MG63 (cell line): ENCODE results near the gene ADGRA1. TPM values are rescaled to one million over a fixed set of nuclear protein-coding genes. Genes with fewer than 3 reads are reported as not detected.
"Not testable (repeated sequence)": the region's sequence is repeated elsewhere in the genome, so short reads cannot be mapped to it uniquely, and the experiment has no call there.

Source experiments
- DNase-seq: peaks from one replicate; pipeline ENCODE4 v3.0.0-alpha.2; 2020
- H3K27me3 ChIP-seq: fragments of 250-450 bp; sonication (Bioruptor Pico); 2 replicates; pipeline ENCODE4 v1.5.1; 2020; ENCODE audit warnings: mild to moderate bottlenecking, moderate library complexity
- H3K36me3 ChIP-seq: fragments of 250-450 bp; sonication (Bioruptor Pico); 2 replicates; pipeline ENCODE4 v1.5.1; 2020; ENCODE audit warnings: mild to moderate bottlenecking, moderate library complexity
- H3K4me3 ChIP-seq: fragments of 250-450 bp; sonication (Bioruptor Pico); 2 replicates; pipeline ENCODE4 v1.5.1; 2020; ENCODE audit warnings: mild to moderate bottlenecking, moderate library complexity
- H3K9me3 ChIP-seq: fragments of 250-450 bp; sonication (Bioruptor Pico); 2 replicates; pipeline ENCODE4 v1.5.1; 2020; ENCODE audit warnings: mild to moderate bottlenecking, moderate library complexity
- total RNA-seq: library from RNA; depleted of rRNA; stranded (reverse); fragments of >200 nt; shearing (Covaris generic); gene quantifications from 2 replicates; pipeline ENCODE4 v1.2.3, GENCODE V29; 2014; ENCODE audit warnings: low replicate concordance

Gene ADGRA1
- total RNA-seq, 1 experiment from 2014 or later = not detected

DNA sequence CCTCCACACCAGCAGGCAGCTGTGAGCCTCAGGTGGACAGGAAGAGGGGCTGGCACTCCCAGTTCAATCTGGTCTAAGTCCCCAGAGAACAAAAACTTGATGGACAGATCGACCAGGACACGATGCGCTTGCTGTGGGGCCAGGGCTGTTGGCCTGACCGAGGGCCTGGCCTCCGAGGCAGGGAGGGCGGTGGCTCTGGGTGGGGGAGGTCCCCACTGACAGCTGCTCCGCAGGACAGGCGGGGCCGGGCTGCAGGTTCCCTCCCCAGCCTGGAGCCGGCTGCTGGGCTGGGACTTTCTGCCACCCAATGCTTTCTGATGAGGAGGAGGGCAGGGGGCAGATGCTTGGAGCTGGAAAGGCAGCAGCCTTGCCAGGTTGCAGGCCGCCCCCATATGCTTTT lies 37.4 kb upstream of the ADGRA1 start:
- Histone ChIP-seq H3K36me3 (no peaks in the 10 kb centered on the region), H3K4me3 (no peak overlapping the region), H3K27me3 (no peaks in the 10 kb centered on the region), H3K9me3 (no peaks in the 10 kb centered on the region)
- no peak for DNase-seq

DNA sequence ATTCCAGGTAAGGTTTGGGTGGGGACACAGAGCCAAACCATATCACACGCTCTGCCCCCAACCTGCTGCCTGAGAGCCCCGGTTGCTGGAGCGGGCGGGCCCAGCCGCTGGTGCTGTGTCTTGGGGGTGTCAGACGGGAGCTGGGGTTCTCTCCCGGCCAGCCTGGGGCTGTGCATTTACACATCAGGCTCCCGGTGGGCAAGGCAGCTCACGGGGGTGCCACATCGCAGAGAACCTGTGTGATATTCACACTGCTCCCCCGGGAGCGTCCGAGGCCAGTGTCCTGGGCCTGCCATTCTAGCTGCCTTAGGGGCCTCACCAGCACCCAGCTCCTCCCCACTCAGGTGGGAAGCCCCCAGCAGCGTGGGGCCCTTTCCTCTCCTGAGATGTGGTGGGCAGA lies 35.6 kb upstream of the ADGRA1 start:
- Histone ChIP-seq H3K9me3 (no peaks in the 10 kb centered on the region), H3K27me3 (no peaks in the 10 kb centered on the region), H3K36me3 (no peaks in the 10 kb centered on the region), H3K4me3 (no peak overlapping the region)
- DNase-seq = no peak

DNA sequence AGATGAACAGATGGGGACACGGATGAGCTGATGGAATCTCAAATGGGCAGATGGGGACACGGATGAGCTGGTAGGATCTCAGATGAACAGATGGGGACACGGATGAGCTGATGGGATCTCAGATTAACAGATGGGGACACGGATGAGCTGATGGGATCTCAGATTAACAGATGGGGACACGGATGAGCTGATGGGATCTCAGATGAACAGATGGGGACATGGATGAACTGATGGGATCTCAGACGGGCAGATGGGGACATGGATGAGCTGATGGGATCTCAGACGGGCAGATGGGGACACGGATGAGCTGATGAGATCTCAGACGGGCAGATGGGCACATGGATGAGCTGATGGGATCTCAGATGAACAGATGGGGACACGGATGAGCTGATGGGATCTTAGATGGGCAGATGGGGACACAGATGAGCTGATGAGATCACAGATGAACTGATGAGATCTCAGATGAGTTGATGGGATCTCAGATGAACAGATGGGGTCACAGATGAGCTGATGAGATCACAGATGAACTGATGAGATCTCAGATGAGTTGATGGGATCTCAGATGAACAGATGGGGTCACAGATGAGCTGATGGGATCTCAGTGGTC lies 34.1 kb upstream of the ADGRA1 start:
- DNase-seq, H3K4me3 ChIP-seq, H3K9me3 ChIP-seq, H3K27me3 ChIP-seq, H3K36me3 ChIP-seq: not testable (repeated sequence)

DNA sequence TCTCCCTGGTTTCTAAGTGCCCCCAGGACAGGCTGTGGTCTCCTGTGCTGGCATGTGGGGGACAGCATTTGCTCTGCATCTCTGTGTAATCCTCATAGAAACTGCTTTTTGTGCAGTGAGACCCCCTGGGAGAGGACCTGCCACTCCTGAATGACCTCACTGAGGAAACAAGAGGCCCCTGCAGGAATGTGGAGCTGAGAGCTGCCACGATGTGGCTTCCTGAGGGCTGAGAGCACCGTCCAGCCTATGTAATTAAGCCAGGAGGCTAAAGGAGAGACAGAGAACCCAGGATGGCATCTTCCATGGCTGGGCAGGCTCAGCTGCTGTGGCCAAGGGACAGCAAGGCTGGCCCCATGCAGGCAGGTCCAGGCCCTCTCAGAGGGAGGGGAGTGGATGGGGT lies 32.3 kb upstream of the ADGRA1 start:
- no peaks in the 10 kb centered on the region for H3K36me3 ChIP-seq
- H3K27me3 ChIP-seq = no peaks in the 10 kb centered on the region
- H3K4me3 ChIP-seq = no peak overlapping the region
- no peaks in the 10 kb centered on the region for H3K9me3 ChIP-seq
- no peak for DNase-seq

DNA sequence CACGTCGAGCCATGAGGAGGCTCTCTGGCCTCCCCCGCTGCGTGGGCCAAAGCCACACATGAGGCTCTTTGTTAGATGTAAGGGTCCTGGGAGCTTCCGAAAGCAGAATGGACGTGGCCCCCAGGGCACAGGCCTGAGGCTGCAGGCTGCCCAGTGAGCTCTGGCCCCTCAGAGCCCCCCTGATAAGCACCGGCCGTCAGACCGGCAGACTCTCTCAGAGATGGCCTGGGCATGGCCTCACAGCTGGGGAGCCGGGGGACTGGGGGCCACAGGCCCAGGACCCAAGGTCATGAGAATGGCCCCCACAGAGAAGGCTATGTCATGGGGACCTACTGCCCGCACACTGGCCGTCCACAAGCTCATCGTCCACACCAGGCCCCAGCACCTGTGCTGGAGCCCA lies 31.7 kb upstream of the ADGRA1 start:
- no peak for DNase-seq
- Histone ChIP-seq H3K36me3 (no peaks in the 10 kb centered on the region), H3K4me3 (no peak overlapping the region), H3K9me3 (no peaks in the 10 kb centered on the region), H3K27me3 (no peaks in the 10 kb centered on the region)

DNA sequence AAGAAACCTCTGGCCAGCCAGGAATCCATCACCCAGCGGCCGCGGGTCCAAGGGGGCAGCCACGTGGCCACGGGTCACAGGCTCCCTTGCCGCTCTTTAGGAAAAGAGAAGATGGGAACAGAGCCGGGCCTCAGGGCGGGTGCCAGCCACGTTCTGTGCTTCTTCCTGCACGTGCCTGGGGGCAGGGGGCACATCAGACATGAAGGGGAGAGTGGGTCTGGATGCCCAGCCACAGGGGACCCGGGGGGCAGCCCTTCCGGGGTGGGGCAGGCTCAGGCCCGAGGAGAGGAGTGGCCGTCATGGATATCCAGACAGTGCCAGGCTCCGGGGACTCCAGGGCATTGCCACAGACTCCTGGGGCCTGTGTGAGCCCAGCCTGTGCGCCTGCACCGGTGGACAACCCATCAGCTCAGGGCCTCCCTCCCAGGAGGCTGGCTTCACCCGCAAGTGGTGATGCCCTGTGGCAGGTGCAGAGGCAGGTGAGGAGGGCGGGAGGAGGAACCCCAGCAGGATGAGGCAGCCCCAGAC lies 31.0 kb upstream of the ADGRA1 start:
- no peaks in the 10 kb centered on the region for H3K9me3 ChIP-seq
- H3K27me3 ChIP-seq = no peaks in the 10 kb centered on the region
- H3K4me3 ChIP-seq = no peak overlapping the region
- H3K36me3 ChIP-seq = no peaks in the 10 kb centered on the region
- DNase-seq = no peak

DNA sequence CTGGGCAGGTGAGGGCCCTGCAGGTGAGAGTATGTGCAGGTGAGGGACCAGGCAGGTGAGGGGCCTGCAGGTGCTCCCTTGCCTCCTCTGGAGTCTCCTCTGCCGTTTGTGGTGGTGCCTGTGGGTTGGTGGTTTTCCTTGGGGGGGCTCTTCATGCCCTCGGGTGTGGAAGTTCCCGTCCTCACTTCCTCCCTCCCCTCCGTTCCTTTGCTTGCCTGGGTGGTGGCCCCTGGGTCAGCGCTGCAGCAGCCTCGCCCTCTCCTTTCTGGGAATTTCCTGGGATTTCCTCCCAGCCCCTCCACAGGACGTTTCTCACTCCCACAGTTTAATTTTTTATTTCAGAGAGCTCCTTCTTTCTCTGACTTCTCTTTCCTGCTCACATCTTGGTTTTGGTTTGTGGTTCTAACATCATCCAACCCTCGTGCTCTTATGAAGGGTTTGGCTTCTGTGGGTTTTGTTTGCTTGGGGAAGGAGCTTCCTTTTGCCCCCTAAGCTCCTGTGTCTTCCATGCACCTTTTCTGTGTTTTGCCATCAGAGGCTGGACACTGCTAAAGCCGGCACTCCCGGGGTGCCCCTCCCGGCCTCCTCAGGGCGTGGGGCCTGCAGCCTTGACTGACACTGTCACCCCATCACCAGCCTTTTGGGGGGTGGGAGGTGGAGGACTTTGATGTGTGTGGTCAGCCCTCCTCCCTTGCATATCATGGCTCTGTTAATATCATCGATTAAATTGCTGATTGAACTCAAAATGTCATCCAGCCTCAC lies 29.2 kb upstream of the ADGRA1 start:
- Histone ChIP-seq H3K9me3 (no peaks in the 10 kb centered on the region), H3K27me3 (no peaks in the 10 kb centered on the region), H3K4me3 (no peak overlapping the region), H3K36me3 (no peaks in the 10 kb centered on the region)
- no peak for DNase-seq

DNA sequence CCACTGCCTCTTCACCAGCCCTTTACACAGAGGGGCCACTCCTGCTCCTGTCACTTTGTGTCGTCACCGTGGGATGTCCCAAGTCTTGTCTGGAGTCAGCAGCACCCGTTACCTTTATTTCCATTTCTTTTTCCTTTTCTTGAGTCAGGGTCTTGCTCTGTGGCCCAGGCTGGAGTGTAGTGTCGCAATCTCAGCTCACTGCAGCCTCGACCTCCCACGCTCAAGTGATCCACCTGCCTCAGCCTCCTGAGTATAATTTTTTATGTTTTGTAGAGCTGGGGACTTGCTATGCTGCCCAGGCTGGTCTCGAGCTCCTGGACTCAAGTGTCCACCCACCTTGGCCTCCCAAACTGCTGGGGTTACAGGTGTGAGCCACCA lies 28.6 kb upstream of the ADGRA1 start:
- no peak overlapping the region for H3K4me3 ChIP-seq

DNA sequence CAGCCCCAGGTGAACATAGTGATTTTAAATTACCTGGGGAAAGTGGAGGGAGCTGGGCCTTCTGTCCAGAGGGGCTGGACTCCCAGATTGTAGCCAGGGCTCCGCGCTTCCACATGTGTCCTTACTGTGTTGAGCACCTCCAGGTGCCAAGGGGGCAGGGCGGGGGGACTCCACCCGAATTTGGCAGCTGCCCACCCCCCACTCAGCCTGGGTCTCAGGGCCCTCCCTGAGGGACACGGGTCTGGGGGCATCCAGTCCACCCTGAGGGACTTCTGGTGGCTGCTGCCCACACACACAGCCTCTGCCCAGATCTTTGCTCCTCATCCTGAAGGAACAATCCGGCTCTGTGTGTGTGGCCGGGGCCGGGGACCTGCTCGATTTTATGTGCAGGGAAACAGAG lies 28.2 kb upstream of the ADGRA1 start:
- H3K27me3 ChIP-seq = no peaks in the 10 kb centered on the region
- no peak overlapping the region for H3K4me3 ChIP-seq
- no peaks in the 10 kb centered on the region for H3K9me3 ChIP-seq
- DNase-seq = no peak
- H3K36me3 ChIP-seq = no peaks in the 10 kb centered on the region

More for the DNA sequence above, 28.6 kb upstream of the ADGRA1 start:
- Histone ChIP-seq H3K27me3 (no peaks in the 10 kb centered on the region), H3K9me3 (no peaks in the 10 kb centered on the region), H3K36me3 (no peaks in the 10 kb centered on the region)
- no peak for DNase-seq

DNA sequence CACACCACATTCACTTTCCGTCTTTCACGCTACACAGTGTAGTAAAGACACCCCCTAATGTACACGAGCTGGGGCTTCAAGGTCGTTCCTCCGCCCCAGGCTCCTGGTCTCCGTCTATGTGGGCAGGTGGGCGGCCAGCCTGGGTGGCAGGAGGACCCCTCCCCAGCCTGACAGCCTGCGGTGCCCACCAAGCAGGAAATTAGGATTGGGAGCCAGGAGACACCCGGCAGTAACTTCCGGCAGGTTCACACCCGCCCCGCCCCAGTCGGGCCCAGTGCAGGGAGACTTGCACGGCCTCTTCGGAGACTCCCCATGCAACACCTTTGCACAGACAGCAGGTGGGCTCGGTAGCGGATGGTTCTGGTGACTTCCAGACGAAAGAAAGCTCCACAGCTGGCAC lies 27.7 kb upstream of the ADGRA1 start:
- H3K36me3 ChIP-seq = no peaks in the 10 kb centered on the region
- no peak overlapping the region for H3K4me3 ChIP-seq
- H3K27me3 ChIP-seq = no peaks in the 10 kb centered on the region
- no peaks in the 10 kb centered on the region for H3K9me3 ChIP-seq
- no peak for DNase-seq

DNA sequence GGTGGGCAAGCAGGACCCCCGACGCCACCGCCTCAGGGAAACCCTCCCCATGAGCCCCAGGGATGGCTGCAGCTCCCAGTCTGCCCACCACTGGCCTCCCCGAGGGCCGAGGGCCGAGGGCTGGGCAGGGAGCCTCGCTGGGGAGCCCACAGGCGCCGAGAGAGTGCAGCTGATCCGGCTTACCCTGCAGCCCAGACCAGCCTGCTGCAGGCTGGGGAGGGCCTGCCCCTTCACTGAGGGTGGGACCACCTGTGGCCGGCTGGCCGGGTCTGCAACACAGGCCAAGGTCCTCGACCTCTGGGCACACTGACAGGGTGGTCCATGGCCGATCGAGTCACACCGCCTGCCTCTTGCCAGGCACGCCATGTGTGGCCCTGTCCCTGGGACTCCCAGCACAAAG lies 27.3 kb upstream of the ADGRA1 start:
- Histone ChIP-seq H3K27me3 (no peaks in the 10 kb centered on the region), H3K36me3 (no peaks in the 10 kb centered on the region), H3K4me3 (no peak overlapping the region), H3K9me3 (no peaks in the 10 kb centered on the region)
- DNase-seq = no peak

DNA sequence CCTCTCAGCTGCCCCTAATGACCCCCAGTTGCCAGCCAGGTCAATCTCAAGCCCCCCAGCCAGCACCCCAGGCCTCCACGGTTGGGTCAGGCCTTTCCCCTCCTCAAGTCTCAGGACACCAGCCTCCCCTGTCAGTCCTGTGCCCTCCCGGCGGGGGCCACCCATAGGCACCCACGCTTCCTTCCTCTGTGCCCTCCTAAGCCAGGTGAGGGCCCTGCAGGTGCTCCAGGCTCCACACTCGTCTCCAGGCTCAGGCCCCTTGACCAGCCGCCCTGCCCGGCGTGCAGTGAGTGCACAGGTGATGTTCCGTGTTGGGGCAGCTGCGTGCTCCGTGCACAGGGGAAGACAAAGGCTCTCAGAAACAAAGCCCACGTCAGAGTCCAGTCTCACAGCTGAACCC lies 26.8 kb upstream of the ADGRA1 start:
- H3K27me3 ChIP-seq = no peaks in the 10 kb centered on the region
- no peaks in the 10 kb centered on the region for H3K9me3 ChIP-seq
- H3K4me3 ChIP-seq = no peak overlapping the region
- no peak for DNase-seq
- H3K36me3 ChIP-seq = no peaks in the 10 kb centered on the region

DNA sequence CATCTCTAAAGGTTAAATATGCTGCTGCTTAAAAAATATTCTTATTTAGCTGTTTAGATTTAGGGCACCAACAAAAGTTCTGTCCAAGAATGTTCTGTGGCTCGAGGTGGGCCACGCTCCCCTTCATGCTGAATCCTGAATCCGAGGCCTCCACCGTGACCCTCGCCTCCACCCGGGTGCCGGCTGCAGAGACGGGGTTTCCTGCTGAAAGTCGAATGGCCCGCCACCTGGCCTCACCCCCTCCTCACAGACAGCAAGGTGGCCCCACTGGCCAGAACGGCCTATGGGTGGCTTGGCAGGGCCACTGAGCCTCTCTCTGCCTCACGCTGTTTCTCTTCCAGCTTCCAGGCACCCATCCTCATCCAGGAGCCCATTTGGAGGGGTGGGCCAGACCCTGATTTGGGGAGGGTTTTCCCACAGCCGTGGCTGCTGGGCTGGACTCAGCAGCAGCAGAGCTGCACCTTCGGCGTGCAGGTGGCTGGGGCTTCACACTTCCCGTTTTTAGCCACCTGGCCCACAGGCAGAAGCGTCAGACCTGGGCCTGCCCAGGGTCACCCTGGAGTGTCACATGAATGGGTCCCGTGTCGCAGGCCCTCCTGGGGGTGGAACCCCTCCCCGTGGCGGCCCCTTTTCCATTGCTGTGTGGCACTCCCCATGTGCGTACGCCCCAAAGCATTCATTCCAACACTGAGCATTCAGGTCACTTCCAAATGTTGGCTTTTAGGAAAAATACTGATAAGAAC lies 26.3 kb upstream of the ADGRA1 start:
- DNase-seq = no peak
- Histone ChIP-seq H3K9me3 (no peaks in the 10 kb centered on the region), H3K4me3 (no peak overlapping the region), H3K27me3 (no peaks in the 10 kb centered on the region), H3K36me3 (no peaks in the 10 kb centered on the region)

DNA sequence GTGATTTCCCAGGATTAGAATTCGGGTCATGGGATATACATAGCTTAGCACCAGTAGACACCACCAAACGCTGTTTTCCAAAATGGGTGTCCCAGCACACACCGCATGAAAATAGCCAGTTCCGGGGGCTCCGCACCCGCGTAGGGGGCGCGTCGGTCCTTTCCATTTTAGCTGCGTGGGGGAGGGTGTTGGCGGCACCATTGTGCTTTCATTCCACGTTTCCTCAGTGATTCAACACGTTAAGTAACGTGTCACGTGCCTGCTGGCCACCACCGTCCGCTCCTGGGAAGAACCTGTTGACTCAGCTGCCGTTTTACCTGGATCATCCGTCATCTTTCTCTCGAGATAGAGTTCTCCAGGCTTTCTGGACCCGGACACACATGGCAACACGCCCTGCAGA lies 25.6 kb upstream of the ADGRA1 start:
- Histone ChIP-seq H3K9me3 (no peaks in the 10 kb centered on the region), H3K36me3 (no peaks in the 10 kb centered on the region), H3K4me3 (no peak overlapping the region), H3K27me3 (no peaks in the 10 kb centered on the region)
- DNase-seq = no peak

DNA sequence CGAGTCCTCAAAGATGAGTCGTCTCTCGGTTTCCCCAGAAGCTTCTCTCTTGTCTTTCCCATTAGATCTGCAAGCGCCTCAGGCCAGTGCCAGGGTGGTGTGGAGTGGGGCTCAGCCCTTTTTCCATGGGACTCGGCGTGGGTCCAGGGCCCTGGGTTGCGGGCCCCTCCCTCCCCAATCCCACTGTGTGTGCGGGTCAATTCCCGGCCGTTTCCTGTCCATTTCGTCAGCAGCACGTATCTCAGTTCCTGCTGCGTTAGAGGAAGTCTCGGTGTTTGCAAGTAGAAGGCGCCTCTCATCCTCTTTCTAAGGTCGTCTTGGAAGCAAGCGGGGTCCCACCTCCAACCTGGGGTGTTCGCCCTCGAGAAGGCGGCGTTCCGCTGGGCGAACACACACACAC lies 25.1 kb upstream of the ADGRA1 start:
- no peak for DNase-seq
- no peaks in the 10 kb centered on the region for H3K9me3 ChIP-seq
- no peaks in the 10 kb centered on the region for H3K27me3 ChIP-seq
- no peaks in the 10 kb centered on the region for H3K36me3 ChIP-seq
- H3K4me3 ChIP-seq = no peak overlapping the region

DNA sequence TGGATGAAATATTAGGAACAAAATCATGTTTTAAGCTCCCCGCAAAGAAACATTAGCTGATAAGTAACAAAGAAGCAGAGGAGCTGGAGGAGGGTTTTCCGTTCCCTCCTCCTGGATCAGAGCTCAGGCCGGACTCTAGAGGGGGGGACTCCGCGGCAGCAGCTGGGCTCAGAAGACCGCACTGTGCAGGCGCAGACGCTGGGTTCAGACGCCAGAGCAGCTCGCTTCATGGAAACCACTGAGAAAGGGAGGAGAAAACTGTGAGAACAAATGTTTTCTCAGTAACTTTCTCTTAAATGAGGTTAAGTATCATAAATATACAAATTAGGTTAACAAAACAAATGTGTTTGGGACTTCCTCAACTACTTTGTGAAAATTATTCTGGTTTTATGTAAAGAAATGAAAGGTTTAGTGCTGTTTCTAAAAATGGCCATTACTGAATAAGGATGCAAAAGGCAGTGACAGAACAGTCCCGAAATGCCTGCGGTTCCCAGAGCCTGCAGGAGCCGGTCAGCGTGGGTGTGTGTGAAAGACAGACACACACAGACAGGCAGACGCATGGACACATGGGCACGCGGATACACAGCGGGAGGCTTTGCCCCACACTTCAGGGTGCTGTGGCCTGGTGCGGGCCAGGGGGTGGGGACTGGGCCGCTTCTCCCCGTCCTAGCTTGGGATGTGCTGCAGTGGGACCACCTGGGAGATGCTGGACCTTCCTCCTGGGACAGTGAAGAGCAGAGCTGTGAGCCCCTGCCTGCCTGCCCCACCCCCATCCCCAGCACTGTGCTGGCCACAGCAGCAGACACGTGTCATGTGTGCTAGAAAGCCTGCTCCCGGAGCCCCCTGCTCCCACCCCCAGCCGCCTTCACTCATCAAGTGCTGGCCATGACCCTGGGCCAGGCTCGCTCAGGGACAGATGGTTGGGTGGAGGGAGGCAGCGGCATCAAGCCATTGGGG lies 20.3 kb upstream of the ADGRA1 start:
- no peaks in the 10 kb centered on the region for H3K9me3 ChIP-seq
- H3K36me3 ChIP-seq = no peaks in the 10 kb centered on the region
- H3K4me3 ChIP-seq = no peak overlapping the region
- no peaks in the 10 kb centered on the region for H3K27me3 ChIP-seq
- DNase-seq = no peak
